ENCODE results near the gene SLIT3.

Gene SLIT3

GRCh38 chr5:168672888-168673287 is 628.1 kb downstream of the SLIT3 start:
- no peak for ATAC-seq
- no peak for TF ChIP-seq ESRRG (CRISPR knock-in tag; IDR thresholded peaks at IDR 0.05)
- TF ChIP-seq CREB5 (CRISPR knock-in tag; IDR thresholded peaks at IDR 0.05; ENCODE audit: low read depth), result no peak
- no peak for TF ChIP-seq ZC3H10 (CRISPR knock-in tag; IDR thresholded peaks at IDR 0.05)
- TF ChIP-seq GLIS3 (CRISPR knock-in tag; IDR thresholded peaks at IDR 0.05), result no peak
- TF ChIP-seq PATZ1 (CRISPR knock-in tag; IDR thresholded peaks at IDR 0.05; ENCODE audit: borderline replicate concordance), result no peak
- no peak for TF ChIP-seq ZNF565 (CRISPR knock-in tag; conservative IDR thresholded peaks at IDR 0.05; ENCODE audit: low read depth)
- no peak for TF ChIP-seq ZNF70 (CRISPR knock-in tag; IDR thresholded peaks at IDR 0.05)
- TF ChIP-seq TOX (CRISPR knock-in tag; IDR thresholded peaks at IDR 0.05; ENCODE audit: borderline replicate concordance), result no peak
- no peak for TF ChIP-seq ZFP3 (CRISPR knock-in tag; IDR thresholded peaks at IDR 0.05)
- TF ChIP-seq RARB (CRISPR knock-in tag; IDR thresholded peaks at IDR 0.05), result no peak
- no peak for TF ChIP-seq CSRNP3 (CRISPR knock-in tag; IDR thresholded peaks at IDR 0.05)

- TF ChIP-seq ZFP30 (CRISPR knock-in tag; IDR thresholded peaks at IDR 0.05), result no peak
- no peak for TF ChIP-seq ARNTL (CRISPR knock-in tag; IDR thresholded peaks at IDR 0.05; ENCODE audit: borderline replicate concordance, low read depth)
- no peak for TF ChIP-seq OSR1 (CRISPR knock-in tag; IDR thresholded peaks at IDR 0.05)
- TF ChIP-seq TOX (CRISPR knock-in tag; IDR thresholded peaks at IDR 0.05; ENCODE audit: borderline replicate concordance), result no peak
- no peak for TF ChIP-seq CSDC2 (CRISPR knock-in tag; IDR thresholded peaks at IDR 0.05)
- TF ChIP-seq ZFP3 (CRISPR knock-in tag; IDR thresholded peaks at IDR 0.05), result no peak
- TF ChIP-seq ZNF70 (CRISPR knock-in tag; IDR thresholded peaks at IDR 0.05), result no peak
- no peak for TF ChIP-seq PPARA (CRISPR knock-in tag; IDR thresholded peaks at IDR 0.05; ENCODE audit: borderline replicate concordance)
- no peak for TF ChIP-seq CREB5 (CRISPR knock-in tag; IDR thresholded peaks at IDR 0.05; ENCODE audit: low read depth)
- no peak for TF ChIP-seq ZC3H10 (CRISPR knock-in tag; IDR thresholded peaks at IDR 0.05)
- no peak for TF ChIP-seq TSHZ2 (CRISPR knock-in tag; IDR thresholded peaks at IDR 0.05)
- no peak for TF ChIP-seq PATZ1 (CRISPR knock-in tag; IDR thresholded peaks at IDR 0.05; ENCODE audit: borderline replicate concordance)
- TF ChIP-seq RARB (CRISPR knock-in tag; IDR thresholded peaks at IDR 0.05), result no peak
- TF ChIP-seq SNAI2 (CRISPR knock-in tag; IDR thresholded peaks at IDR 0.05), result no peak
- TF ChIP-seq POU6F1 (CRISPR knock-in tag; IDR thresholded peaks at IDR 0.05; ENCODE audit: borderline replicate concordance, low read depth), result no peak
- TF ChIP-seq ZNF8 (CRISPR knock-in tag; IDR thresholded peaks at IDR 0.05), result no peak
- no peak for TF ChIP-seq ZNF565 (CRISPR knock-in tag; conservative IDR thresholded peaks at IDR 0.05; ENCODE audit: low read depth)
- no peak for TF ChIP-seq GLIS3 (CRISPR knock-in tag; IDR thresholded peaks at IDR 0.05)
Observed at GRCh38 chr5:168672016-168672415, 628.9 kb downstream of the SLIT3 start.

More at GRCh38 chr5:168672016-168672415, 628.9 kb downstream of the SLIT3 start:
- no peak for ATAC-seq

All from SK-N-SH treated with all-trans-retinoic acid at 6 μM for 48 hours (cell line).